22Rv1 (cell line): Measurements from ENCODE around the gene ZC3H13.

Experiments
- H3K27ac ChIP-seq: fragments of 450-650 bp; 2 replicates; pipeline ENCODE4 v1.5.1; 2017
- ZFX ChIP-seq: fragments of 450-650 bp; IDR thresholded peaks from 2 replicates; pipeline ENCODE4 v1.6.1; 2017; ENCODE audit warnings: antibody characterized with exemption, borderline replicate concordance
- TF ChIP-seq, protein P1 (sequence below): fragments of 450-650 bp; IDR thresholded peaks from 2 replicates; pipeline ENCODE4 v1.5.1; 2017; ENCODE audit warnings: mild to moderate bottlenecking

The ZC3H13 gene

DNA sequence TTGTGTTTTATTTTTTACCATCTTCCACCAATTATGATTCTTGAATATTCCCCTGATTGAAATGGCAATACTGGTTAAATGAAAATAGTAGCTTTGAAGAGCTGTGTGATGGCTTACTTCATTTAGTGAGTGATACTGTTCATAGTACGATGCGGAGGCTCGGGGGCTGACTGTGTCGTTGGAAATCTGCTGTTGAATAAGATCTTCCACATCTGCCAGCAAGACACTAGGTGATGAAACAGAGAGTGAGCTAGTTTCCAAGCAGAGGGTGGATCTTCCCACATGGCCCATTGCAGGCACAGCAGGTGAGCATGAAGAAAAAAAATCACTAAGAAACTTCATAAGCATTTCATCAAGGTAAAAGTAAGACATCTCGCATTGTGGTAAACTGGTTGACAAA is 29.8 kb upstream of the ZC3H13 start:
- TF ChIP-seq, protein P1, sequence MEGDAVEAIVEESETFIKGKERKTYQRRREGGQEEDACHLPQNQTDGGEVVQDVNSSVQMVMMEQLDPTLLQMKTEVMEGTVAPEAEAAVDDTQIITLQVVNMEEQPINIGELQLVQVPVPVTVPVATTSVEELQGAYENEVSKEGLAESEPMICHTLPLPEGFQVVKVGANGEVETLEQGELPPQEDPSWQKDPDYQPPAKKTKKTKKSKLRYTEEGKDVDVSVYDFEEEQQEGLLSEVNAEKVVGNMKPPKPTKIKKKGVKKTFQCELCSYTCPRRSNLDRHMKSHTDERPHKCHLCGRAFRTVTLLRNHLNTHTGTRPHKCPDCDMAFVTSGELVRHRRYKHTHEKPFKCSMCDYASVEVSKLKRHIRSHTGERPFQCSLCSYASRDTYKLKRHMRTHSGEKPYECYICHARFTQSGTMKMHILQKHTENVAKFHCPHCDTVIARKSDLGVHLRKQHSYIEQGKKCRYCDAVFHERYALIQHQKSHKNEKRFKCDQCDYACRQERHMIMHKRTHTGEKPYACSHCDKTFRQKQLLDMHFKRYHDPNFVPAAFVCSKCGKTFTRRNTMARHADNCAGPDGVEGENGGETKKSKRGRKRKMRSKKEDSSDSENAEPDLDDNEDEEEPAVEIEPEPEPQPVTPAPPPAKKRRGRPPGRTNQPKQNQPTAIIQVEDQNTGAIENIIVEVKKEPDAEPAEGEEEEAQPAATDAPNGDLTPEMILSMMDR, result no peak
- no peak for TF ChIP-seq ZFX
- no peak overlapping the region for H3K27ac ChIP-seq

- TF ChIP-seq, protein P1, result no peak
- TF ChIP-seq ZFX, result no peak
- H3K27ac ChIP-seq, result no peak overlapping the region
These were observed 27.2 kb upstream of the ZC3H13 start for GRCh38 chr13:46079770-46080169.

DNA sequence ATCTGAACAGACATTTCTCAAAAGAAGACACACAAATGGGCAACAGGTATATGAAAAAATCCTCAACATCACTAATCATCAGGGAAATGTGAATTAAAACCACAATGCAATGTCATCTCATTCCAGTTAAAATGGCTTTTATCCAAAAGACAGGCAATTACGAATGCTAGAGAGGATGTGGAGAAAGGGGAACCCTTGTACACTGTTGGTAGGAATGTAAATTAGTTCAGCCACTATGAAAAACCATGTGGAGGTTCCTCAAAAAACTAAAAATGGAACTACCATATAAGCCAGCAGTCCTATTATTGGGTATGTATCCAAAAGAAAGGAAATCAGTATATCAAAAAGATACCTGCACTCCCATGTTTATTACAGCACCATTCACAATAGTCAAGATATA is 24.7 kb upstream of the ZC3H13 start:
- no peak overlapping the region for H3K27ac ChIP-seq
- no peak for TF ChIP-seq ZFX
- TF ChIP-seq, protein P1, result no peak

GRCh38 chr13:46076827-46077226 is 24.3 kb upstream of the ZC3H13 start:
- TF ChIP-seq, protein P1, result no peak
- TF ChIP-seq ZFX, result no peak
- H3K27ac ChIP-seq, result no peak overlapping the region

GRCh38 chr13:46075811-46076210 is 23.3 kb upstream of the ZC3H13 start:
- TF ChIP-seq ZFX, result no peak
- TF ChIP-seq, protein P1, result no peak
- H3K27ac ChIP-seq, result no peak overlapping the region

DNA sequence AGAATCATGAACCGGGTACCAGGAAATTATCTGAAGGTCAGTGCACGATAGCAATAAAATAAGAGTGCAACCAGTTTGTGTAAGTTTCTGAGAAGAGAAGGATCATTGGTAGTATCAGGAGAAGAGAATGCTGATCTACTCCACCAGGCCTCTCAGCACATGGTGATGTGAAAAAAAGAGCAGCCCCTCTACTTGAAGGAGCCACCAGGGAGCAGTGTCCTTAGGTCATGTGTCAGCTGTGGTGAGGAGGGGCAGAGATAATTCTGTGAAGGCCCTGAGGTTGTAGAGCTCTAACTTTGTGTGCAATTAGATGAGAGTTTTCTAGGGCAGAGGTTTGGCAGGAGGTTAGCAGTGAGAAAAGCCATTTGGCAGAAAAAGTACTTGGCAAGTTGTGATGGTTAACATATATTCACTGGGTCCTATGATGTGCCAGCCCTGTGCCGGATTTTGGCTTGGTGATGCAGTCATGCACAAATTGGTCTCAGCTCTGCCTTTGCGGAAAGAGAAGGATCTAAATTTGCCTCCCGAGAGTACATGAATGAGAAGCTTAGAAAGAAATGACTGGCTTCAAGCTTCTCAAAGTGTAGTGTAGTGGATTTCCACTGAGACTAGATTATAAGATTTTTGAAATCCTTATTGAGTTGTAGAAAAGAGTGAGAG is 19.2 kb upstream of the ZC3H13 start:
- TF ChIP-seq ZFX, result no peak
- TF ChIP-seq, protein P1, result no peak

GRCh38 chr13:46063292-46063691 is 10.7 kb upstream of the ZC3H13 start:
- TF ChIP-seq, protein P1, result no peak
- TF ChIP-seq ZFX, result no peak
- H3K27ac ChIP-seq, result no peak overlapping the region

More for the DNA sequence above, 19.2 kb upstream of the ZC3H13 start:
- no peak overlapping the region for H3K27ac ChIP-seq
